Measurements from ENCODE around the gene TFDP3.

Gene TFDP3, protein sequence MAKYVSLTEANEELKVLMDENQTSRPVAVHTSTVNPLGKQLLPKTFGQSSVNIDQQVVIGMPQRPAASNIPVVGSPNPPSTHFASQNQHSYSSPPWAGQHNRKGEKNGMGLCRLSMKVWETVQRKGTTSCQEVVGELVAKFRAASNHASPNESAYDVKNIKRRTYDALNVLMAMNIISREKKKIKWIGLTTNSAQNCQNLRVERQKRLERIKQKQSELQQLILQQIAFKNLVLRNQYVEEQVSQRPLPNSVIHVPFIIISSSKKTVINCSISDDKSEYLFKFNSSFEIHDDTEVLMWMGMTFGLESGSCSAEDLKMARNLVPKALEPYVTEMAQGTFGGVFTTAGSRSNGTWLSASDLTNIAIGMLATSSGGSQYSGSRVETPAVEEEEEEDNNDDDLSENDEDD

DNA sequence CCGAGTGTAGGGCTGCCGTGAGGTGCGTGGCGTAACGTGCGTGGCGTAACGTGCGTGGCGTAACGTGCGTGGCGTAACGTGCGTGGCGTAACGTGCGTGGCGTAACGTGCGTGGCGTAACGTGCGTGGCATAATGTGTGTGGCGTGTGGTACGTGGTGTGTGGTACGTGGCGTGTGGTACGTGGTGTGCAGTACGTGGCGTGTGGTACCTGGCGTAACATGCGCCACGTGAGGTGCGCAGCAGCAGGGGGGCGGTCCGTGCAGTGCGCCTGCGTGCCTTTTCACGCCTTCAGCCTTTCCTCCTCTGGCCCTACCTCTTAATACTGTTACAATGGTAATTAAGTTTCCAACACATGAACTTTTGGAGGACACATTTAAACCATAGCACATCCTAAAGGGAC lies at the start of gene TFDP3:
TSS of gene TFDP3 (minus strand) at position 26 of the 400 bp plus-strand sequence. CDS start 95 bp downstream, outside the sequence.
- no peak for DNase-seq

DNA sequence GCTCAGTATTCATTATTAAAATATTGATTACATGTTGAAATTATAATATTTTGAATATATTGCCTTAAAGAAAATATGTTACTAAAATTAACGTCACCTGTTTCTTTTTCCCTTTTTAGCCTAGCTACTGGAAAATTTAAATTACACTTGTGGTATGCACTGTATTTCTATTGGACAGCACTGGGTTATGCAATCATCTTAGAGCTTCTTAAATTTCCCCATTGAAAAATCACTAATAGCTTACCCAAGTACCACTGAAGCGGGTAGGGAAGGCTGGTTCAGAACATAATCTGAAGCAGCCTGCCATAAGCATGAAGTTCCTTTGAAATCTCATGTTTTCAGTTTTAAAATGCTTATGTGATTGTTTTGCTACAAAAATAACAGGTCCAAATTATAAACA lies 49.5 kb upstream of the TFDP3 start:
- no peak for DNase-seq

DNA sequence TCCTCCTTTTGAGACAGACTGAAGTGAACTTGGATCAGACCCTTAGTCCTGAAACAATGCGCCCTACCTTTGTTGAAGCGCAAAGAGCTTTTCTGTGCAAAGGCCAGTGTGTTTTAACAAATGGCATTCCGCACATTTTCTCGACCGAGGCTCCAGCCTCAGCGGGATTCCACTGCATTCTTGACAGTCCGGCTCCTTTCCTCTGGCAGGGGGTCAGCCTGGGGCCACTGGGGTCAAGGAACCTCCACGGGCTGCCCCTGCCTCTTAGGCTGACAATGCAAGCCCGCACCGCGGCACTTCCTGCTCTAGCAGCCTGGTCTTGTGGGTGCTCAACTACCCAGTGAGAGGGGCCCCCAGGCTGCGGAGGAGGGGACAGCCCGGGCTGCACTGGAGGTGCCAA lies 47.2 kb upstream of the TFDP3 start:
- DNase-seq: peak; percentile 38

DNA sequence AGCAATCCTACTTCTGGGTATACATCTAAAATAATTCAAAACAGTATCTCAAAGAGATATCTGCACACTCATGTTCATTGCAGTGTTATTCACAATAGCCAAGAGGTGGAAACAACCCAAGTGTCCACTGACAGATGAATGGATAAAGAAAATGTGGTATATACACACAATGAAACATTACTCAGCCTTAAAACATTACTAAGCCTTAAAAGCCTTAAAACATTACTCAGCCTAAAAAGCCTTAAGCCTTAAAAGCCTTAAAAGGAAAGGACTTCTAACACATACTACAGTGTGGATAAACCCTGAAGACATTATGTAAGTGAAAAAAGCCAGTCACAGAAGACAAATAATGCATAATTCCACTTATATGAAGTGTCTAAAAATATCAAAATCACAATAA lies 40.3 kb upstream of the TFDP3 start:
- DNase-seq: peak; percentile 80

DNA sequence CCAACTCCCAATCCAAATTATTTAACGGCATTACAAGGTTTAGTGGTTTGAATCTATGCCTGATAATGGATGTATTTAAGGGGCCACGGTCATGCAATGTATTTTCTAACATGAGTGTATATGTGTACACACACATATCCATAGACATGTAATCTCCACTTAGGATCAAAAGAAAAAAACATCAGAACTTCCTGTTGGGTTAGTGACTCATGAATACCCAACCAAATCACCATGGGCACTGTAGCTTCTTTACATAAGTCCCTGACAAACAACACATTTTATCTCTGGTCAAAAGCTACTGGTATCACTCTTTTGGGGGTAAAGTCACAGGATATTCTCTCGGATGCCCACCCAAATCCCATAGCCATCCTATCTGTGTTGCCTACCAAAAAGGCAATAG lies 36.5 kb upstream of the TFDP3 start:
- DNase-seq: peak; percentile 53

DNA sequence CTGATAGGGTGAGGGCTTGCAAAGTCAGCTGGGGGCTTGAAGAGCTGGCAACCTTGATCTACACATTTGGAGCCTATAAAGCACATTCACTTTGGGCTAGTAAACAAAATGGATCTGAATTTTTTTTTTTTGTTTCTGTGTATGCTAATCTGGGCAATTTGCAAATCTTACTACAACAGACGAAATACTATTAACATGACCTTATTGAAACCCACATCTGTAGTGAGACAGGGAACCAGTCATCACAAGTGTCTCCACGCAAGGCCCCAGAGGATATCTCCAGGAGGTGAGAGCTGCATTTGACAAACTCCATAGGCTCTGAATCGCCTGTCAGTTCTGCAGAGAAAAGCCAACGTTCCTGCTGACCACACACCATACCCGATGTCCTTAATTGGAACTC lies 33.0 kb upstream of the TFDP3 start:
- DNase-seq: no peak

DNA sequence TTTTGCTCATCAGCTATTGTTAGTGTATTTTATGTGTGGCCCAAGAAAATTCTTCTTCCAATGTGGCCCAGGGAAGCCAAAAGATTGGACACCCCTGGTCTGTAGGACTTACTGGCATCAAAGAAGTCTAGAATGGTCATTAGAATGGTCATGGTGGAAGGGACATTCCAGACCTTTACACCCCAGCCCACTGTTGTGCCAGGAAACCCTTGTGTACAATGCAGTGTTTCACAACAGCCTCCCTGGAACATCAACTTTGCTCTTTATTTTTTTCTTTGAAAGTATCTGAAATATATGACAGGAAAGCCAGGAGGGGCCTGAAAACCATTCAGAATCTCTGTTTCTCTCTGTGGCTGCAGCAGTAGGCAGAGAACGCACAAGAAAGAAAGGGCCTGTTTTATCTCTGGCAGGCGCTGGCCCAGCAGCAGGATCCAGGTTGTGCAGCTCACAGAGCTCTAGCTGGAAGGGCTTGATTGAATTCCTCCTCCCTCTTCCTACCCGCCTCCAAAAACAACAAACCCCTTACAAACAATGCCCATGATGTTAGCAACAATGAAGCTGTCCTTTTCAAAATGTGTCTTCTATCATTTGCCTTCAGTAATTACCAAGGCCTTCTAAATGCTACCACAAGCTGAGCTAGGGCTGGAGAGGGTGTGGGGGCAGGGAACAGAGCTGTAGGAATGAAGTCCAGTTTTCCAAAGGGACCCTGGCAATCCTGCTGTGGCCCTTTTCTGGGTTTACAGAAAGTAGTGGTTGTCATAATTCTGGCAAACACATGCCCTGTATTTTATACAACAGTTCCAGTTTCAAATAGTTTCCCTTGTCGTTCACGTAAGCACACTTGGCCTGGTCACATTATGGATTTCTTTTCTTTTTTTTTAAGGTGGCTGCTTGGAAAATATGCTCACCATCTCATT lies 32.3 kb upstream of the TFDP3 start:
- DNase-seq: no peak

DNA sequence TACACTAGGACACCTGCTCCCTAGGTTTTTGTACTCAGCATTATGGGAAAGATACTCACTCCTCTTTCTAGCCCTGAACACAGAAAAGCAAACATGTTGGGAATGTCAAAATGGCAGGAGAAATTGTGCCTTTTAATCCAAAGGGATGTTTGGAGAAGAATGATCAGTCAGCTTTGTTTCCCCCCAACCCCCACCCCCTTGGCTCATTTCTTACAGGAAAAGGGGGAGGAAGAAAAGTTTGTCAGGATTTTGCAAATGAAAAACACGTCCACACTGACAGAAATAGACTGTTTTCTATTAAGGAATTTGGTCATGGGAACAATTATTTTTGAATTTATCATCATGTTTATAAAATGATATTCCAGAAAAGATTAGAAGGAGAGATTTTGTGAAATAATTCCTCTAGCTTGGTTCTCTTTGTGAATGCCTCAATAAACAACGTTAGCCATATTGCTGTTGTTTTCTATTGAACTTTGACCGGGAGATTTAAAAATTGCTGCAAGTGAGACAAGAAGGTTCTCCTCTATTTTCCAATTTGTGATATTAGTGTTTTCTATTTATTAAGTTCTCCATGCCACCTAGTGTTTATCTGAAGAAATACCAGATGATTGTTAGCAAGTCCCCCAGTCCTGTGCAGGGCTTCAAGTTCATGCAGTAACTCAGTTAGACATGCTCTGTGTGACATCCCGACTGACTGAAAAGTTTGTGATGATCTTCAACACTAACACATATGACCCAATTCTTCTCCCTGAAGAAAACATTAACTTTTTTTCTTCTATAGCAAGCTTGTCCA lies 31.3 kb upstream of the TFDP3 start:
- DNase-seq: peak; percentile 15

DNA sequence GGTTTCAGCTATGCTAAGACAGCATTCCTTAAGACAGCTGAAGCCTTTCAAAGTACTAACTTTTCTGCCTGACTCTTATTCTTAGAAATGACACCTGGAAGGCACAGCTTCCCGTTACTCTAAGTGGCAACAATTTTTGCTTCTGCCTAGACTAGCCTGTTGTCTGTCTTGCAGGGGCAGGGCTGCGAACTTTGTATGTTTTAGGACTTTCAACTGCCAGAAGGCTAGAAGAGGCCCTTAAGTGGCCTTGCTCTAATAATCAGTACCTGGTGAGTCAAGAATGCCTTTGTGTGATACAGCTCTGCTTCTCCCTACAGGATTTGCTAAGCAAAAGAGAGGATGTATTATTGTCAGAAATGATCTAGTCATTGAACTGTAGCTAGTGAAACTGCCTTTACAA lies 30.0 kb upstream of the TFDP3 start:
- no peak for DNase-seq

DNA sequence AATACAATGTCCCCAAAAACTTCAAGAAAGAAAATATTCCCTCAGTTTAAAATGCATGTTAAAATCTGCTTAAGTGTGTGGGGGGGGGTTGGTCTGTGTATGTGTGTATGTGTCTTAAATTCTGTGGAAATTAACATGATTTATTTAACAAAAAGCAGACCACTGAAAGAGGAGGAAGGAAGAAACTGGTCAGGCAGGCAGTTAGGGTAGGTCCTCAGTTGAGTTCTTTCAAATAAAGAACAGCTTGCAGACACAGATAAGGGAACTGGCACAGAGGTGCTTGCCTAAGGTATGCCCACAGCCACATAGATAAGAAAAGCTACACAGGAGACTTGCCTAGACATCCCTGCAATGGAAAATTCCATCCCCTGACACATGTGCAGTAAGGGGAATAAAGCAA lies 28.8 kb upstream of the TFDP3 start:
- DNase-seq: no peak

DNA sequence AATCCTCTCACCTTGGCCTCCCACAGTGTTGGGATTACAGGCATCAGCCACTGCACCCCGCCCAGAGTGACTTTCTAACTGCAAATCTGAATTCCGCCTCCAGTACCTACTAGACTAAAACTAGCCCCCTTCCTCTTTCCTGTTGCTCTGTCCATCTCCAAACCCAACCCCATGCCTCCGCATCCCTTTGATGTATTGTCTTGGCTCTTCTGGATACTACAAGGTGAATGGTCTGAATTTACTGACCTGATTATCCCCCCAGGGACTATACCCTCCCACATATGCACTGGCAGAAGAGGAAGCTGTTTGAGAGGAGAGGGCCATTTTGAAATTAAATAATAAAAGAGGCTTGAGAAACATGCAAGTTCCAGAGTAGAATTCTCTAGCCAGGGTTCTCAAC lies 17.7 kb upstream of the TFDP3 start:
- no peak for DNase-seq

DNA sequence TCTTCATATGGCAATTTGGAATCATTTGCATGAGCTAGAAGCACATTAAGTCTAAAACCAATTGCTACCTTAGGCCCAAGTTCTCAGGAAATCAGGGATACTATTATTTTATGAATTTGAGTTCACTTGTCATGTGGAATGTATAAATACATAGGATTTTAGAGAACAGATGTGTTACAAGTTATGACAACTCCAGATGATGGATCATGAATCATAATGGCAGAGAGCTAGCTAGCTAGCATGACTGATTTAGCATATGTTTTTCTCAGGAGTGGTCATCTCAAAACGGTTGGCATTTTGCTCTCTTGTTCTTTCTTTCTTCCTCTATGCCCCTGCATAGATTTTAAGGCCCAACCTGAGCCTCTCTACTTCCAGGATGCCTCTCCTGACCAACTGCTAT lies 14.2 kb upstream of the TFDP3 start:
- DNase-seq: no peak

DNA sequence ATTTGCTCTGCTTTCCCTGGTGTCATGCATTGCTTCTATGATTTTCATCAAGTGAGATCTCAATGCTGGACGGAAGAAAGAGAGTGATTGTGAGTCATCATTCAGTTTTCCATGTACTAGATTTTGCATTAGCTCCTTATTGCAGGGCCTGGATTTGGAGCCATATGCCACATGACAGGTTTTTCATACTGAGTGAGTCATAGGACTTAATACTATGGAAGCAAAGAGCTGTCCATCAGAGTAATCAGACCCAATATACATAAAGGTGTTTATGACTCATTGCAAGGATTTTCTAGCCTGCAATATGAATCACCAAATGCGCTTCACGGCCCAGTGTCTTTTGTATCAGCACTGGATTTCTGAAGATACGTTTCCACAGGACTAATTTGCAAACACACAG lies 11.2 kb upstream of the TFDP3 start:
- peak; percentile 73 for DNase-seq

DNA sequence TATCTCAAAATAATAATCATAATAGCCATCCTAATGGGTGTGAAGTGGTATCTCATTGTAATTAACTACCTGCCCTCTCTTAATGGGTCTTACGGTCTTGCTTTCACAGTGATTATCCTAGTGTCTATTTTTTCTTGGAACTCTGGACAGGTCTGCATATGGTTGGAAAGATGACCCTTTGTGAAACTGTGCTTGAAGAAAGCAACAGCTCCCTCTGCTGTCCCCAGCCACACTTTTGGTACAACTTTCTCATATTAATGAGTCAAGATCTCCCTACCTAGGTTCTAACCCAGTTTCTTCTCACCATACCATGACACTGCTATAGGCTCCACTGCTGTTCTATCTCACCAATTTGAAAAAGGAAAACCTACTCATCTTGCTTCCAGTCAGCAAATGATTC lies 2.4 kb downstream of the TFDP3 start:
- DNase-seq: peak; percentile 7

DNA sequence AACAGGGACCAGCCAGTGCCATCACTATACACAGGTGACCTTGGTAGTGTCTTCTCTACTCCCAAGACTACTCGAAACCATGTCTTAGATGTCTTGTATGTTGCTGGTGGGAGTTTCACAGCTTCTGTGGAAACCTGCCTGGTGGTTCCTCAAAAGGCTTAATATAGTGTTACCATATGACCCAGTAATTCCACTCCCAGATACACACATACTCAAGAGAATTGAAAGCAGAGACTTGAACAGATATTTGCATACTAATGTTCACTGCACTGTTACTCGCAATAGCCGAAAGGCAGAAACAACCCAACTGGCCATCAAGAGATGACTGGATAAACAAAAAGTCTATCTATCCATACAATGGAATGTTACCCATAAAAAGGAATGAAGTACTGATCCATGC lies 3.1 kb downstream of the TFDP3 start:
- DNase-seq: no peak

DNA sequence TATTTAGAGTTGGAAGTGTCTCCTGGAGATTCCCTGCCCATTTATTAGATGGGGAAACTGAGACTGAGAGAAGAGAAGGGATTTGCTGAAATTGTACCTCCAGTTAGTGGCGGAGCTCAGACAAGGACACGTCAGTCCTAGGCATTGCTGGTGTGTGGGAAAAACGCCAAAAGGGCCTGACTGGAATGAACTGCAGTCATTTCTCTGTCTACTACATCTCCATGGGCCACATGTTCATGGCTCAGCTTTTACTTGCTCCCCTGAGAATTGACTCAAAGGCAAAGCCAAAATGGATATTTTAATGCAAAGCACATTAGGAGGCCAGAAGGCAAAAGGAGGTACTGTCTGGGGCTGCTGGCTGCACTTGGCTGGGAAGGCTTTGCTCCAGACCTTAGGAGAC lies 3.9 kb downstream of the TFDP3 start:
- DNase-seq: peak; percentile 75

DNA sequence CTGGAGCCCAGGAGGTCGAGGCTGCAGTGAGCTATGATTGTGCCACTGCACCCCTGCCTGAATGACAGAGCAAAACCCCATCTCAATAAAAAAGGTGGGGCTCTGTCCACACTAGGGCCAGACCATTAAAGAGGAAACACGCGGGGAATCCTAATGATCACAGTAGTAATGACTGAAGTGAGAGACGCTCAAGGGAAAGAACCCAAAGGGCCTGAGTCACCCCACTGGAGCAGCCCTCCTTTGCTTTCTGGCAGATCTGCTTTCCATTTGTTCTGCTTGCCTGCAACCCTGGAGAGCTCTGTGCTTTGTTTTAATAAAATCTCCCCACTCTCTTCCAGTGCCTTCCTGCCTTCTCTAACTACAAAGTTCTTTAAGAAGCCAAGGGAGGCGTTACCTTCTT lies 5.0 kb downstream of the TFDP3 start:
- peak; percentile 19 for DNase-seq

DNA sequence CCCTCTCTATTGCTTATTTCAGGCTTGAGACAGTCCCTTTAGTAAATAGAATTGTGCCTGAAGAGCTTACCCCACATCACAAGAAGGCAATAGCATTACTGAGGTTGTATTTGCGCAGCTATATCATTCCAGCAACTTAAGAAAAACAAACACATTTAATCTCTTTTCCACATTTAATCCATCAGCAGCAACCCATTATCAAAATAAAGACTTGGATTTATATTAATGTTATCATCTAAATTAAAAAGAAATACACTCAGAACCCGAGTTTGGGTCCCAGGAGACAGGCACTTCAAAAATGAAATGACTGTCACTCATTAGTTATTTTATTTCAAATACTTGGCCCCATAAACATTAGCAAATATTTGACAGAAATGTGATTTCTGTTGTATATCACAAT lies 10.4 kb downstream of the TFDP3 start:
- no peak for DNase-seq

DNA sequence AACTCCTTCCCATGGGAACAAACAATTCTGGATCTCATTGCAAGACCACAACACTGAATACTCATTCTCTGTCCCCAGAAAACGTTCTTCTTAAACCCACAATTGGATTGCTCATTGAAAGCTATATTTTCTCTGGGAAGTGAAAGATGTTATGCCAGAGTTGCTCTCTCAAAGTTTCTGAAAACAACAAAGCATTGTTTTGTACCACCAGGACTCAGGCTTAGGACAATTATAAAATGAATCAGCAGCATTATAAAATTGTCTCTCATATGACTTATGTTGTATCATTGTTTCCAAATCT lies 26.5 kb downstream of the TFDP3 start:
- DNase-seq: no peak

DNA sequence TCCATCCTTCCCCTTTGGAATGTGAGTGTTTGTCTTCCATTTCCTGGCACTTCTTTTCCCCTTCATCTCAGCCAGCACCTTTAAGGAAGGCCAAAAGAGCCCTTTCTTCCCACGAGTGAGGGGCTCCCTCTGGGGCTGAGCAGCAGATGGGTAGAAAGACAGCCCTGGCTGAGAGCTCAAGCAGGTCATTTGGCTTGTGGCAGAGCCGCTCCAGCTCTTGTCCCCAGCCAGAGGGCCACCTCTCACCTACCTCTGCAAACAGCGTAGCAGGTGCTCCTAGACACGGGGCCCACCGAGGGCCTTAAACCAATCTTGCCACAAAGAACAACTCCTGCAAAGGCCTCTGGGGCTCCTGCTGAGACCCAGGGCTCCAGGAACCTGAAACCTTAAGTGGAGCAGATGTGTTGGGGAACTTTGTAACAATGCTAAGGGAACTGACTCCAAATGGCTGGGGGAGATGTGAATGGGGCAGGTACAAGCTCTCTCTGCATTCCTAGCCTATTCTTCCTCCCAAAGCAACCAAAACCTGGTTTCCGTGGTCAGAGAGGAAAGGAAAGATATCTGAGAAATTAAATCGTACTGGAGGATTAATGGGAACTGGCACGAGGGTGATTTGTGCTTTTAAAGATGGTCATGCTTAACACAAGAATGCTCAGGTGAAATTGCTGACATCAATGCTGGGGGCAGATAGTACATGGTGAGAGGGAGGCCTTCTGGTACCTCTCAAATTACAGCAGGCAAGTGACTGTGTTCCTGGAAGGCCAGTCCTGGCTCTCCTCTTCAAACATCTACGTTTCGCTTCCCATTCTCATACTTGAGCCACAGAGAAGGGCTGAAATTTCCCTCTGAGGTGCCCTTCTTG lies 27.0 kb downstream of the TFDP3 start:
- no peak for DNase-seq

DNA sequence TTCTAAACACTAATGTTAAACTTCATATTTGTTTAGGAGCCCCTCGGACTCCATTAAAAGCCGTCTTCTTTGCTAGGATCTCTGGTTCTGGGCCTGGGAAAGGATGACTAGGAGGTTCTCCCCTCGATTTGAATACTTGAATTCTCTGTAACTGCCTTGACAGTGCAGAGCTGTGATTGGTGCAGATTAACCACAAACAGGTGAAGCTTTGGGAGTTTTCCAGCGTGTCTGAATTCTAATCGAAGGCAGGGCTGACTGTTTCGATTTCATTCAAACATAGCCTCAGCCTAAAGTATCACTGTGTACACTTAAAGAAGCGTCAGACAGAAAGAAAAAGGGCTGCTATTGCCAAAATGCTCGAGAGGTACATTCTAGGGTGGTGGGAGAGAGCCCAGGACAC lies 29.0 kb downstream of the TFDP3 start:
- DNase-seq: no peak

DNA sequence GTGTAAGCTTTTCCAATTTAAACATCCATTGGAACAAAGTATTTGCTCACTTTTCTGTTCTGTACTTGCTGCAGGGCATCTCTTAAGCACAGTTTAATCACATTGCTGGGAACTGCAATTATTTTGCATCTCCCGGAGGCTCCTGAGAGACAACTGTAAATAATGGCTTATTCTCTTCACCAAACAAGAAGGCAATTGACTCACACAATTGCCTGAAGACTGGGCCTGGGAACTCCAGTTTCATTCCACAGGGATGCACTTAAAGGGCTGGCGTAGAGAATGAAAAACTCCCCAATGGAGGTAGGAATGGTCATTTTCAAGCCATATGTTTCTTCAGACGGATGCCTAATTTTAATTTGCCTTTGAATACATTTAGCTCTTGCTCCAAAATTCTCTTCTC lies 29.5 kb downstream of the TFDP3 start:
- DNase-seq: no peak

DNA sequence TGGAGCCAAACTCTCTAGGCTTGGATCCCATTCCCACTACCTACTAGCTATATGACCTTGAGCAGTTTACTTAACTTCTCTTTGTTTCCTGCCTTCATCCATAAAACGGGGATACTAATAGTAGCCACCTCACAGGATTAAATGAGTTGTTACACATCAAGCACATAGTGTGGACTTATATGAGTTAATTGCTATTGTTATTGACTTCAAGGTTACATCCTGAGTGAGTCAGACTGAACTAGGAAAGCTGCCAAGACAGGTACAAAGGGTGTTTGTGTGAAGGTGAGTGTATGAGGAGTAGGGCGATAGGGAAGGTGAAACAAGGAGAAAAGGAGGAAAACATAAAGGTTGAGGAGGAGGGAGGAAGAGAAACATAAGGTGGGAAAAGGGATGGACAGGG lies 32.2 kb downstream of the TFDP3 start:
- DNase-seq: no peak
